ENCODE measurements around the gene RHOT2.

RHOT2 gene

DNA sequence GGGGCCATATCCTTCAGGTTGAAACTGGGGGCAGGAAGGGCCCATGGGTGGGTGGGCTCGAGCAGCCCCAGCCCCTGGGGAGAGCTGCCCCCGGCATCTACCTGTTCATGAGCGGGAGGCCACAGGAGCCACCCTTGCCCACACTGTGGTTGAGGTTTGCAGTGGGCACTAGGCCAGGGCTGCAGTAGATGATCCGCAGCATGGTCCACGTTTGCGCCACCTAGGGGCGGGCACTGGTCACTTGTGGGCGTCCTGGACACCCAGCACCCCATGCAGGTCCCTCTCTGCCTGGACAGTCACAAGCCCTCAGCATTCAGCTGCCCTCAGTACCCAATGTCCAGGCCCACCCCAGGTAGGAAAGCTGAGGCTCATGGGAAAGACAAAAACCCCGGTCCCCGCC lies 18.0 kb downstream of the RHOT2 start:
- Histone ChIP-seq H3K27ac (ENCODE audit: low read depth, low read length, poor library complexity, severe bottlenecking) (no peak overlapping the region), H3K27me3 (ENCODE audit: insufficient read depth, low read length) (no peaks in the 10 kb centered on the region), H3K9ac (ENCODE audit: low read length) (no peak overlapping the region), H3K9me3 (ENCODE audit: low read length) (no peaks in the 10 kb centered on the region), H3F3A (ENCODE audit: insufficient read depth, low read length) (no peaks in the 10 kb centered on the region), H3K36me3 (ENCODE audit: insufficient read depth, low read length) (peaks cover 38% of the 10 kb centered on the region), H3K9me2 (ENCODE audit: low read depth, low read length) (no peaks in the 10 kb centered on the region), H2AFZ (ENCODE audit: low read length) (no peak overlapping the region), H4K20me1 (ENCODE audit: insufficient read depth, low read length) (no peaks in the 10 kb centered on the region), H3K4me3 (ENCODE audit: low read depth, low read length, poor library complexity, severe bottlenecking) (no peak overlapping the region), H3K4me1 (ENCODE audit: insufficient read depth, low read length, severe bottlenecking) (peaks cover 58% of the 10 kb centered on the region), H3K79me2 (ENCODE audit: insufficient read depth, low read length) (0 out of 2 replicates have a peak, but pooled peaks cover 5% of the 10 kb centered on the region), H3K4me2 (ENCODE audit: low read length) (no peak overlapping the region)
- TF ChIP-seq CTCF (IDR thresholded peaks at IDR 0.05; ENCODE audit: low read length) (peak; percentile 22; the same call in 1 of the 2 replicates), EZH2 (IDR thresholded peaks at IDR 0.05; ENCODE audit: borderline replicate concordance, low read length) (no peak)

DNA sequence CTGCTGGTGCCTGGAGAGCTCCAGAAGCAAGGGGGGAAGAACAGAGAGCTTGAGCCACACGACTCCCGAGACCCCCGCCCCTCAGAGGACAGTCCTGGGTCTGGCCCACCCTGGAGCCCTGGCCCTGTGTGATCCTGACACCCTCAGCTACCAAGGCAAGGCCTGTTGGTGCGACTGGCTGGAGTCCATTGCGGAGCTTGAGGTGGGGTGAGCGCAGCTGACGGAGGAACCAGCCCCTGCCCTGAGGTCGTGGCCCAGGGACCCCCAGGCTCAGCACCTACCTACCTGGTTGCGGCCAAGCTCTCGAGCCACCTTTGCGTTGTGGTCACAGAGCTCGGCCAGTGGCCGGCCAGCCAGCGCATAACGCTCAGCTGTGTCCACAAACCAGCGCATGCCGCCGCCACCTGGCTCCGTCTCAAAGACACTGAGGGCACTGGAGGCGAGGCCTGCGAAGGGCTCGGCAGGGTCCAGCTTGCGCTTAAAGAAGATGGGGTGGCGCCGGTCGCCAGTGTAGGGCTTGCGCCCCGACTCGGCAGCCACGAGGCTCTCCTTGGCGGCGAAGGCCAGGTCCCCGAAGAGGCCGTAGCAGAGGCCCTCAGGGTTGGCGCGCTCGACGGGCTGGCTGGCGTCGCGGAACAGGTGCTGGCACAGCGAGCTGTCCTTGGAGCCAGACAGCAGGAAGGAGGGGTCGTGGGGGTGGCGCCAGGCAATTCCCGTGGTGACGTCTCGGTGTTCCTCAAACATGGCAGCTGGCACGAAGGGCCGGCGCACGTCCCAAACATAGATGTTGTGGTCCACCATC lies 18.7 kb downstream of the RHOT2 start:
- Histone ChIP-seq H3K27me3 (ENCODE audit: insufficient read depth, low read length) (no peaks in the 10 kb centered on the region), H3K27ac (ENCODE audit: low read depth, low read length, poor library complexity, severe bottlenecking) (no peak overlapping the region)

DNA sequence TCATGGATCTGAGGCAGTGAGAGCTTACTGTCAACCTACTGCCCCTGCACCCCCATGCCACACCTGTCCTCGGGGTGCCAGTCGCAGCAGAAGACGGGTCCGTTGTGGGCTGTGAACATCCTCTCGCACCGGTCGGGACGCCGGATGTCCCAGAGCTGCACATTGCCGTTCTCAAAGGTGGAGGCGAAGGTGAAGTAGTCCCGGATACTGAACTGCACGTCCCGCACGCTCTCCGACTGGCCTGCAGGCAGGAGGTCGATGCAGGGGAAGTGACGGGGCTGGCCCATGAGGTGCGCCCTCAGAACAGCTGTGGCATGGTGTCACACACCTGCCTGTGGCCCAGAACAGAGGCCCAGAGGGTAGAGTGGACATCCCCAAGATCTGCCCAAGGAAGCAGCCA lies 19.6 kb downstream of the RHOT2 start:
- no peaks in the 10 kb centered on the region for H3K27me3 ChIP-seq (ENCODE audit: insufficient read depth, low read length)
- H2AFZ ChIP-seq (ENCODE audit: low read length) = no peak overlapping the region
- peaks cover 42% of the 10 kb centered on the region for H3K4me1 ChIP-seq (ENCODE audit: insufficient read depth, low read length, severe bottlenecking)
- no peak overlapping the region for H3K27ac ChIP-seq (ENCODE audit: low read depth, low read length, poor library complexity, severe bottlenecking)
- TF ChIP-seq EZH2 (IDR thresholded peaks at IDR 0.05; ENCODE audit: borderline replicate concordance, low read length) (no peak), CTCF (IDR thresholded peaks at IDR 0.05; ENCODE audit: low read length) (no peak)
- no peaks in the 10 kb centered on the region for H4K20me1 ChIP-seq (ENCODE audit: insufficient read depth, low read length)
- no peak overlapping the region for H3K4me2 ChIP-seq (ENCODE audit: low read length)
- H3K36me3 ChIP-seq (ENCODE audit: insufficient read depth, low read length) = peaks cover 24% of the 10 kb centered on the region
- H3K9ac ChIP-seq (ENCODE audit: low read length) = no peak overlapping the region
- no peaks in the 10 kb centered on the region for H3F3A ChIP-seq (ENCODE audit: insufficient read depth, low read length)
- no peaks in the 10 kb centered on the region for H3K9me3 ChIP-seq (ENCODE audit: low read length)
- no peaks in the 10 kb centered on the region for H3K79me2 ChIP-seq (ENCODE audit: insufficient read depth, low read length)
- no peak overlapping the region for H3K4me3 ChIP-seq (ENCODE audit: low read depth, low read length, poor library complexity, severe bottlenecking)
- H3K9me2 ChIP-seq (ENCODE audit: low read depth, low read length) = no peaks in the 10 kb centered on the region

More for the DNA sequence above, 18.7 kb downstream of the RHOT2 start:
- H4K20me1 ChIP-seq (ENCODE audit: insufficient read depth, low read length) = no peaks in the 10 kb centered on the region
- H3K9me3 ChIP-seq (ENCODE audit: low read length) = no peaks in the 10 kb centered on the region
- H3K4me1 ChIP-seq (ENCODE audit: insufficient read depth, low read length, severe bottlenecking) = peaks cover 51% of the 10 kb centered on the region
- 0 out of 2 replicates have a peak, but pooled peaks cover under 1% of the 10 kb centered on the region for H3K79me2 ChIP-seq (ENCODE audit: insufficient read depth, low read length)
- peaks cover 32% of the 10 kb centered on the region for H3K36me3 ChIP-seq (ENCODE audit: insufficient read depth, low read length)
- H3K4me2 ChIP-seq (ENCODE audit: low read length) = no peak overlapping the region
- no peak for TF ChIP-seq CTCF (IDR thresholded peaks at IDR 0.05; ENCODE audit: low read length)
- TF ChIP-seq EZH2 (IDR thresholded peaks at IDR 0.05; ENCODE audit: borderline replicate concordance, low read length) = no peak
- no peaks in the 10 kb centered on the region for H3K9me2 ChIP-seq (ENCODE audit: low read depth, low read length)
- no peak overlapping the region for H3K9ac ChIP-seq (ENCODE audit: low read length)
- no peak overlapping the region for H3K4me3 ChIP-seq (ENCODE audit: low read depth, low read length, poor library complexity, severe bottlenecking)
- H2AFZ ChIP-seq (ENCODE audit: low read length) = no peak overlapping the region
- no peaks in the 10 kb centered on the region for H3F3A ChIP-seq (ENCODE audit: insufficient read depth, low read length)
